Measurements from ENCODE around the gene MGAT5.

GRCh38 chr2:134407154-134407890 is 153.4 kb downstream of the MGAT5 start:
- no peak for TF ChIP-seq CTCF (IDR thresholded peaks at IDR 0.05)
- TF ChIP-seq POLR2A (IDR thresholded peaks at IDR 0.05), result no peak
